Liver (tissue), 10 donors: ENCODE data around the gene C4B. TPM values are rescaled to one million over a fixed set of nuclear protein-coding genes. Genes with fewer than 3 reads are reported as not detected.

Experiments used
- DNase-seq: peaks from one replicate; pipeline ENCODE4 v3.0.0-alpha.2; 2017; ENCODE audit warnings: low spot score
- H3K27ac ChIP-seq, 2 donors: one replicate each; pipeline ENCODE4 v1.7.0; 2013; ENCODE audit warnings: inconsistent platforms in 2 of 2, low read length in 2 of 2, control low read depth in 1 of 2, low read depth in 1 of 2, mild to moderate bottlenecking in 1 of 2
- H3K27me3 ChIP-seq, 4 donors: one replicate each; pipeline versions ENCODE4 v1.6.1 to v1.7.0; 2013; ENCODE audit warnings: low read length in 3 of 4, inconsistent platforms in 1 of 4, mild to moderate bottlenecking in 1 of 4, moderate library complexity in 1 of 4; ENCODE audit not compliant: control insufficient read depth in 4 of 4, insufficient read depth in 4 of 4
- H3K36me3 ChIP-seq, 4 donors: one replicate each; pipeline versions ENCODE4 v1.6.1 to v1.7.0; 2013; ENCODE audit warnings: low read length in 3 of 4, mild to moderate bottlenecking in 3 of 4, low read depth in 1 of 4, moderate library complexity in 1 of 4; ENCODE audit not compliant: control insufficient read depth in 4 of 4, insufficient read depth in 3 of 4
- H3K4me1 ChIP-seq, 4 donors: one replicate each; pipeline versions ENCODE4 v1.6.1 to v1.7.0; 2013; ENCODE audit warnings: low read length in 3 of 4, mild to moderate bottlenecking in 3 of 4, moderate library complexity in 1 of 4; ENCODE audit not compliant: control insufficient read depth in 4 of 4, insufficient read depth in 4 of 4
- H3K4me3 ChIP-seq, 3 donors: one replicate each; pipeline versions ENCODE4 v1.6.1 to v1.7.0; 2013; ENCODE audit warnings: low read length in 3 of 3, control low read depth in 1 of 3, low read depth in 1 of 3, mild to moderate bottlenecking in 1 of 3
- H3K9ac ChIP-seq, 2 donors: one replicate each; pipeline ENCODE4 v1.7.0; 2013; ENCODE audit warnings: low read length in 2 of 2, mild to moderate bottlenecking in 2 of 2, moderate library complexity in 2 of 2, control low read depth in 1 of 2, low read depth in 1 of 2
- H3K9me3 ChIP-seq, 4 donors: one replicate each; pipeline versions ENCODE4 v1.6.1 to v1.7.0; 2013; ENCODE audit warnings: low read length in 3 of 4; ENCODE audit not compliant: control insufficient read depth in 4 of 4
- CTCF ChIP-seq: fragments of 150-350 bp; IDR thresholded peaks from 2 replicates; pipeline ENCODE4 v1.5.1; 2017; ENCODE audit warnings: improper control_type of control experiment, low read depth, low read length; ENCODE audit not compliant: missing input control
- EGR1 ChIP-seq, 2 donors: IDR thresholded peaks; 2 replicates each; pipeline ENCODE4 v1.6.1; 2016 to 2018; ENCODE audit warnings: antibody characterized with exemption in 2 of 2, low read depth in 2 of 2
- FOXA1 ChIP-seq: IDR thresholded peaks from 2 replicates; pipeline ENCODE4 v1.6.1; 2016; ENCODE audit warnings: antibody characterized with exemption
- HNF4A ChIP-seq, 2 donors: conservative IDR thresholded peaks; 2 replicates each; pipeline ENCODE4 v1.6.1; 2016; ENCODE audit warnings: antibody characterized with exemption in 2 of 2, mild to moderate bottlenecking in 2 of 2
- HNF4G ChIP-seq: IDR thresholded peaks from 2 replicates; pipeline ENCODE4 v1.6.1; 2016; ENCODE audit warnings: antibody characterized with exemption
- RAD21 ChIP-seq, 2 donors: IDR thresholded peaks; 2 replicates each; pipeline ENCODE4 v1.6.1; 2016; ENCODE audit warnings: antibody characterized with exemption in 2 of 2, mild to moderate bottlenecking in 2 of 2
- RXRA ChIP-seq, 2 donors: IDR thresholded peaks; 2 replicates each; pipeline ENCODE4 v1.6.1; 2017 to 2018; ENCODE audit warnings: antibody characterized with exemption in 2 of 2, mild to moderate bottlenecking in 1 of 2
- WGBS: extraction: QIAGEN DNeasy Blood & Tissue Kit; methylation state at CpG from one replicate; pipeline ENCODE4 v1.1.7; 2013; 5-methylcytosine and 5-hydroxymethylcytosine counted together
- polyA plus RNA-seq, 2 donors: library from polyadenylated mRNA; stranded (reverse) in 1 of 2; unstranded in 1 of 2; fragments of 200-250 nt in 1 of 2; fragments of >200 nt in 1 of 2; fragmentation: Nextera tagmentation in 1 of 2; extraction: Ambion mirVana in 1 of 2; gene quantifications; one replicate each; pipeline versions ENCODE4 v1.2.1 to v1.2.3, GENCODE V29; 2013 to 2015
- small RNA-seq: library from RNA; depleted of rRNA; stranded (forward); fragments of <200 nt; gene quantifications from one replicate; pipeline ENCODE3, GENCODE V24; 2014
- total RNA-seq, 2 donors: library from RNA; depleted of rRNA; stranded (reverse); fragments of >200 nt; gene quantifications; one replicate each; pipeline ENCODE4 v1.2.3, GENCODE V29; 2014
- TF ChIP-seq, protein P1 (sequence below): IDR thresholded peaks from 2 replicates; pipeline ENCODE4 v1.6.1; 2016; ENCODE audit warnings: antibody characterized with exemption
- donor health status: healthy.
- donor health status: healthy.
- donor health status: healthy.
- donor health status: healthy.
- donor health status: healthy.

C4B gene
- total and polyA plus RNA-seq, 4 donors = 666 to 3,560 (median 1,406) TPM

DNA sequence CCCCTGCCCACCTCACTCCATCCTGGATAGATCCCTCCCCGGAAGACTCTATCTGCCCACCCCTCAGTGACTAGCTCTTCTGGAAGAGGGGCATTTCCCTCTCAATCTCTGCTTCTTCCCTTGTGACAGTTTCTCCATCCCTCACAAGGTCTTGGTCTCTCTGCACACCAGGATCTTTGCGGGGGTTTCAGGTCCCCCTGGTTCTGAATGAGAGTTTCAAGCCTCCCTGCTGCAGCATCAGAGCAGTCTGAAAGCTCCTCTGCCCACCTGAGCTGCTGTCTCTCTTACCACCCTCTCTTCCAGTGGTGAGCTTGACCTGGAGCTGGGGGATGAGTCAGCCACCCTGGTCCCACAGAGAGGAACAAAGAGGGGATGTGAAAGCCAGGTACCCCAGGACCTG, 70.2 kb downstream of the C4B start:
- H3K36me3 ChIP-seq = no peaks in the 10 kb centered on the region

More for the DNA sequence above, 70.2 kb downstream of the C4B start:
- TF ChIP-seq CTCF = no peak
- no peak for TF ChIP-seq RAD21 (IDR thresholded peaks at IDR 0.05)
- no peak for TF ChIP-seq RXRA (IDR thresholded peaks at IDR 0.05)
- TF ChIP-seq, protein P1, sequence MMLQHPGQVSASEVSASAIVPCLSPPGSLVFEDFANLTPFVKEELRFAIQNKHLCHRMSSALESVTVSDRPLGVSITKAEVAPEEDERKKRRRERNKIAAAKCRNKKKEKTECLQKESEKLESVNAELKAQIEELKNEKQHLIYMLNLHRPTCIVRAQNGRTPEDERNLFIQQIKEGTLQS = no peak
- no peak for TF ChIP-seq HNF4A (conservative IDR thresholded peaks at IDR 0.05)
- no peak for TF ChIP-seq FOXA1
- no peak for TF ChIP-seq EGR1 (IDR thresholded peaks at IDR 0.05; ENCODE audit: low read depth in 2 of 2)
- no peak for TF ChIP-seq HNF4G
- DNase-seq = no peak
- Histone ChIP-seq H3K4me3 (no peak overlapping the region), H3K4me1 (peaks cover 0 to 5% (median 2%) of the 10 kb centered on the region in 4 donors), H3K9me3 (no peaks in the 10 kb centered on the region), H3K27me3 (peaks cover 0 to 3% (median 0%) of the 10 kb centered on the region in 4 donors), H3K27ac (no peak overlapping the region), H3K9ac (no peak overlapping the region)
- WGBS = 97% methylated on average over 2 of the region's 2 CpGs

Small RNA genes within 50 kb of the gene (small RNA-seq; reads per million reads assigned to genes)
- not detected for gene RNA5SP206

Other genes starting within 250 kb of the C4B start
- 1 to 10 TPM in 1 of 2 donors, under 1 TPM in 1; 0.17 to 2.0 TPM for gene VWA7, start 237.5 kb upstream of the C4B start, total RNA-seq
- gene VWA7, start 237.5 kb upstream of the C4B start, polyA plus RNA-seq = 1 to 10 TPM in 1 of 2 donors, under 1 TPM in 1; 0.81 to 1.0 TPM
- gene VARS1, start 219.0 kb upstream of the C4B start, total RNA-seq = 10 to 100 TPM; 32.4 to 44.7 TPM
- gene VARS1, start 219.0 kb upstream of the C4B start, polyA plus RNA-seq = 10 to 100 TPM; 17.9 to 32.5 TPM
- gene LSM2, start 207.8 kb upstream of the C4B start, total RNA-seq = 10 to 100 TPM in 1 of 2 donors, 1 to 10 TPM in 1; 7.3 to 18.7 TPM
- 10 to 100 TPM; 14.5 to 16.4 TPM for gene LSM2, start 207.8 kb upstream of the C4B start, polyA plus RNA-seq
- gene HSPA1L, start 199.5 kb upstream of the C4B start, total RNA-seq = under 1 TPM; 0.67 to 0.79 TPM
- under 1 TPM; 0.27 to 0.28 TPM for gene HSPA1L, start 199.5 kb upstream of the C4B start, polyA plus RNA-seq
- gene HSPA1A, start 199.3 kb upstream of the C4B start, total RNA-seq = 100 to 1,000 TPM in 1 of 2 donors, 10 to 100 TPM in 1; 98.5 to 120 TPM
- gene HSPA1A, start 199.3 kb upstream of the C4B start, polyA plus RNA-seq = 10 to 100 TPM; 28.8 to 56.6 TPM
- gene HSPA1B, start 187.1 kb upstream of the C4B start, total RNA-seq = 100 to 1,000 TPM in 1 of 2 donors, 10 to 100 TPM in 1; 57.2 to 165 TPM
- gene HSPA1B, start 187.1 kb upstream of the C4B start, polyA plus RNA-seq = 10 to 100 TPM in 1 of 2 donors, 1 to 10 TPM in 1; 9.5 to 30.6 TPM
- gene NEU1, start 152.0 kb upstream of the C4B start, total RNA-seq = 10 to 100 TPM; 34.4 to 42.4 TPM
- 10 to 100 TPM; 27.6 to 35.1 TPM for gene NEU1, start 152.0 kb upstream of the C4B start, polyA plus RNA-seq
- gene SLC44A4, start 135.8 kb upstream of the C4B start, total RNA-seq = 1 to 10 TPM in 1 of 2 donors, under 1 TPM in 1; 0.17 to 2.4 TPM
- gene SLC44A4, start 135.8 kb upstream of the C4B start, polyA plus RNA-seq = under 1 TPM in 1 of 2 donors, not detected in 1; 0.13 TPM
- gene EHMT2, start 117.1 kb upstream of the C4B start, total RNA-seq = 10 to 100 TPM; 10.7 to 21.4 TPM
- 10 to 100 TPM in 1 of 2 donors, 1 to 10 TPM in 1; 7.9 to 10.5 TPM for gene EHMT2, start 117.1 kb upstream of the C4B start, polyA plus RNA-seq
- 1 to 10 TPM in 1 of 2 donors, under 1 TPM in 1; 0.25 to 2.3 TPM for gene ZBTB12, start 112.7 kb upstream of the C4B start, total RNA-seq
- under 1 TPM in 1 of 2 donors, not detected in 1; 0.83 TPM for gene ZBTB12, start 112.7 kb upstream of the C4B start, polyA plus RNA-seq
- gene C2, start 87.1 kb upstream of the C4B start, total RNA-seq = 100 to 1,000 TPM; 212 to 354 TPM
- gene C2, start 87.1 kb upstream of the C4B start, polyA plus RNA-seq = 100 to 1,000 TPM; 441 to 522 TPM
- gene CFB, start 68.7 kb upstream of the C4B start, total RNA-seq = 1,000 to 10,000 TPM; 2,016 to 3,272 TPM
- gene CFB, start 68.7 kb upstream of the C4B start, polyA plus RNA-seq = 1,000 to 10,000 TPM; 3,136 to 3,144 TPM
- 10 to 100 TPM; 11.1 to 21.8 TPM for gene NELFE, start 55.8 kb upstream of the C4B start, total RNA-seq
- 10 to 100 TPM; 11.9 to 14.2 TPM for gene NELFE, start 55.8 kb upstream of the C4B start, polyA plus RNA-seq
- 10 to 100 TPM; 34.7 to 57.6 TPM for gene SKIC2, start 55.6 kb upstream of the C4B start, total RNA-seq
- gene SKIC2, start 55.6 kb upstream of the C4B start, polyA plus RNA-seq = 10 to 100 TPM; 26.7 to 34.3 TPM
- 10 to 100 TPM in 1 of 2 donors, 1 to 10 TPM in 1; 4.5 to 11.0 TPM for gene DXO, start 42.7 kb upstream of the C4B start, total RNA-seq
- 1 to 10 TPM; 8.9 to 9.7 TPM for gene DXO, start 42.7 kb upstream of the C4B start, polyA plus RNA-seq
- 1,000 to 10,000 TPM in 1 of 2 donors, 100 to 1,000 TPM in 1; 410 to 1,584 TPM for gene C4A, start 32.7 kb upstream of the C4B start, total RNA-seq
- gene C4A, start 32.7 kb upstream of the C4B start, polyA plus RNA-seq = 1,000 to 10,000 TPM; 1,485 to 2,903 TPM
- 10 to 100 TPM in 1 of 2 donors, 1 to 10 TPM in 1; 1.7 to 29.6 TPM for gene CYP21A2, start 23.6 kb downstream of the C4B start, total RNA-seq
- gene CYP21A2, start 23.6 kb downstream of the C4B start, polyA plus RNA-seq = 10 to 100 TPM in 1 of 2 donors, 1 to 10 TPM in 1; 6.9 to 29.7 TPM
- gene TNXB, start 94.5 kb downstream of the C4B start, total RNA-seq = 10 to 100 TPM in 1 of 2 donors, 1 to 10 TPM in 1; 6.8 to 17.1 TPM
- gene TNXB, start 94.5 kb downstream of the C4B start, polyA plus RNA-seq = 1 to 10 TPM; 3.0 to 4.4 TPM
- gene ATF6B, start 113.5 kb downstream of the C4B start, total RNA-seq = 10 to 100 TPM; 13.6 to 13.9 TPM
- gene ATF6B, start 113.5 kb downstream of the C4B start, polyA plus RNA-seq = 10 to 100 TPM; 17.1 to 24.8 TPM
- gene FKBPL, start 115.5 kb downstream of the C4B start, total RNA-seq = 1 to 10 TPM; 2.3 to 5.7 TPM
- 1 to 10 TPM; 2.8 to 3.3 TPM for gene FKBPL, start 115.5 kb downstream of the C4B start, polyA plus RNA-seq
- gene PRRT1, start 137.1 kb downstream of the C4B start, total RNA-seq = under 1 TPM in 1 of 2 donors, not detected in 1; 0.08 TPM
- under 1 TPM; 0.19 to 0.24 TPM for gene PRRT1, start 137.1 kb downstream of the C4B start, polyA plus RNA-seq
- 10 to 100 TPM; 22.3 to 47.4 TPM for gene PPT2, start 139.3 kb downstream of the C4B start, total RNA-seq
- gene PPT2, start 139.3 kb downstream of the C4B start, polyA plus RNA-seq = 1 to 10 TPM; 7.6 to 7.8 TPM
- gene EGFL8, start 149.8 kb downstream of the C4B start, total RNA-seq = 1 to 10 TPM; 1.8 to 8.2 TPM
- gene EGFL8, start 149.8 kb downstream of the C4B start, polyA plus RNA-seq = 1 to 10 TPM; 1.9 TPM
- gene AGPAT1, start 161.3 kb downstream of the C4B start, total RNA-seq = 10 to 100 TPM; 10.4 to 14.7 TPM
- 10 to 100 TPM; 20.3 to 45.1 TPM for gene AGPAT1, start 161.3 kb downstream of the C4B start, polyA plus RNA-seq
- gene RNF5, start 163.6 kb downstream of the C4B start, total RNA-seq = 10 to 100 TPM; 51.5 to 56.1 TPM
- gene RNF5, start 163.6 kb downstream of the C4B start, polyA plus RNA-seq = 10 to 100 TPM; 65.9 to 85.9 TPM
- gene AGER, start 169.5 kb downstream of the C4B start, total RNA-seq = under 1 TPM; 0.47 to 0.92 TPM
- gene AGER, start 169.5 kb downstream of the C4B start, polyA plus RNA-seq = under 1 TPM; 0.75 to 0.91 TPM
- 10 to 100 TPM; 21.3 to 52.5 TPM for gene PBX2, start 175.4 kb downstream of the C4B start, total RNA-seq
- 10 to 100 TPM in 1 of 2 donors, 1 to 10 TPM in 1; 1.5 to 16.0 TPM for gene PBX2, start 175.4 kb downstream of the C4B start, polyA plus RNA-seq
- 1 to 10 TPM; 2.3 to 6.6 TPM for gene GPSM3, start 177.8 kb downstream of the C4B start, total RNA-seq
- 1 to 10 TPM; 6.0 to 8.0 TPM for gene GPSM3, start 177.8 kb downstream of the C4B start, polyA plus RNA-seq
- gene NOTCH4, start 209.3 kb downstream of the C4B start, total RNA-seq = 10 to 100 TPM in 1 of 2 donors, 1 to 10 TPM in 1; 2.6 to 15.1 TPM
- 10 to 100 TPM in 1 of 2 donors, 1 to 10 TPM in 1; 7.3 to 10.4 TPM for gene NOTCH4, start 209.3 kb downstream of the C4B start, polyA plus RNA-seq